HG03066 (cell line): ENCODE measurements around the gene GRXCR1.

Source experiments
- ATAC-seq: cut with Tn5 transposase; IDR thresholded peaks from one replicate; pipeline ENCODE4 v1.9.1; 2021; ENCODE audit warnings: low read depth; ENCODE audit not compliant: unreplicated experiment

GRXCR1 gene

DNA sequence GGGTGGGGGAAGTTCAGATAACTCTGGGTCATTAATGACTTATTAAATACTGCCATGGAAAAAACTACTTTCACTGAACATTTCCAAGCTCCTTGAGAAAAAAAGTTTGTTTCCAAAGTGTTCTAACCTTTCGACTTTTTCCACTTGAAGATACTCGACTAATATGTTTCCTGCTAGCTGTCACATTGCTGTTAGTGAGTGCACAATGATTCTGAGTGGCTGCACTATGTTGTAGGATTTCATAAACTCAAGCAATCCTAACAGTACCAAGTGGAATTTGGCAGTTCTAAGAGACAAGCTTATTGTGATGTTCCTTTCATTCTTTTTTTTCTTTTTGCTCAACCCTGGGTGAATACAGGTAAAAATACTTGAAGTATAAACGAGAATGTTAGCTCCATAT, 33.4 kb downstream of the GRXCR1 start:
- ATAC-seq: no peak

DNA sequence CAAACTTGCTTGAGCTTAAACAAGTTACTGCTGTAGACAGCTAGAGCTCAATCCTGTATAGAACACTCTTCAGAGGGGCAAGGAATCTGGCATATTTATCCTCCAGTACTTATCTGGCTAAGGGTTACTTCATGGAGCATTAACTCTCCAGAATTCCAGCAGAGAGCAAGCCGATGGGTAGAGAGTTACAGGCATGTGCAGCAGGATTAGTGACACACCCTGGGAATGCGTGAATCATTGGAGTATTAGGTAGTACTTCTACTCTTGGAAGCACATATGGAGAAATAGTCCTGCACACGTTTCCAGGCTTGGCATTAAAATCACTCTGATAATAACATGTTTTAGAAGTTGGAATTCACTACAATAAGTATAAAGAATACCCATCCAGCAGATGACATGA, 35.4 kb downstream of the GRXCR1 start:
- no peak for ATAC-seq

DNA sequence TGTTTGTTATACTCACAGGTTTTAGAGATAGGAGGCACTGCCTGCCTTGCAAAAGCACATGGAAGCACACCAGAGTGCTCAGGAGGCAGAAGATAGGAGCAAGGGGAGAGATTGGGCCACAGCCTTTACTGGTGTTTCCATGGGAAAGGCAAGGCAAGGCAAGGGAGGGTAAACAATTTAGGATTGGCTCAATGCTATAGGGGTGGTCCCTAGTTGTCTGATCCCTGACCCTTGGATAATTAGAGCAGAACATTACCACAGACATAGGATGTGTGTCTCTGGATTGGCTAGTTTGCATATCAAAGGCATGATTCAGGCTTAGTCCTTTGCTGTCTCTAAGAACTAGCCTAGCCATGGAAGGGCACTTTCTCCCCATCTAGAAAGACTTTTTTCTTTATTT, 36.1 kb downstream of the GRXCR1 start:
- ATAC-seq: no peak

DNA sequence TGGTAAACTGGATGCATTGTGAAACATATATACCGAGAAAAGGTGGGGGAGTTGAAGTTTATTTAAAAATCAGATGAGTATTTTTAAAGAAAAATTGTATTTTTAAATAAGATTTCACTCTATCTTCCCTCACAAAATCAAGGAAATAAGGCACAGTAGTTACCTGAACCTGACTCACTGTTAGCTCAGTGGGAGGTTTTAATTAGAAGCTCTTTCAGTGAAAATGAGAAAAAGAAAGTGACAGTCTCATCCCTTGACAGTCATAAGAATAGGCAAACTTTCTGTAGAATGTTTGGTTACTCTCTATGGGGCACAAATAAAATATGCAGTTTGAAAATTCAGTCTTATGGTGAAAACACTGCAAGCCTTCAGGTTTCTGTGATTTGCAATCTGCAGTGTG, 49.7 kb downstream of the GRXCR1 start:
- ATAC-seq: no peak

DNA sequence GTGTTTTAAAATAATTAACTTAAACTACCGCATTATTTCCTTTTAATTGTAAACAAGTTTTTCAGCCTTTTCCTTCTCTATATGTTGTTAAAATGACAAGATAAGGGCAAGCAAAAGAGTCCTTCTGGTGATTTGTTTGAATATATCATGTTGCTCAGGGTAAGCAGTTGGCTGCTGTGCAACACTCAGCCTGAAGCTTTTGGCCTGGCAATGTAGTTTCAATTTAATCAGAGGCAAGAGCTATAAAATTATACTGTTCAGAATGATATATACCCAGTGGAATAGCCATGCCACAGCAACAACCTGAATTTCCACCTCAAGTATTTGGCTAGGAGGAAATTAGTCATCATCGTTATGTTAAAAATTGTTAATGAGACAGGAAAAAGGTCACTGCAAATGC, 53.4 kb downstream of the GRXCR1 start:
- no peak for ATAC-seq

DNA sequence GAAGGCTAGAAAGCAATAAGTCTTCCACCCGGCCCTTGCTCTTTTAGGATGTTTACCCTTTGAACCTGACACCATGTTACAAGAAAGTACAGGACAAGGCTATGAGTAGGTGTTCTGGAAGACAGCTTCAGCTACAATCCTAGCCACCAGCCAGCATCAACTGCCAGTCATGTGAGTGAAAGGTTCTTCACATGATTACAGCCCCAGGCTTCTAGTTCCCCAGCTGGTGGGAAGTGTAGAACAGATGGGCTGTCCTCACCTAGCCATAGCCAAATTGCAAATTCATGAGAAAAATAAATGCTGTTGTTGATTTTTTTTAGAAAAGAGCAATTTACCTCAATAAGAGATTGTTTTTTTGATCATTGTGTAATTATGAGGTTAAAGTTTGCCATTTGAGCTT, 60.8 kb downstream of the GRXCR1 start:
- ATAC-seq: no peak

DNA sequence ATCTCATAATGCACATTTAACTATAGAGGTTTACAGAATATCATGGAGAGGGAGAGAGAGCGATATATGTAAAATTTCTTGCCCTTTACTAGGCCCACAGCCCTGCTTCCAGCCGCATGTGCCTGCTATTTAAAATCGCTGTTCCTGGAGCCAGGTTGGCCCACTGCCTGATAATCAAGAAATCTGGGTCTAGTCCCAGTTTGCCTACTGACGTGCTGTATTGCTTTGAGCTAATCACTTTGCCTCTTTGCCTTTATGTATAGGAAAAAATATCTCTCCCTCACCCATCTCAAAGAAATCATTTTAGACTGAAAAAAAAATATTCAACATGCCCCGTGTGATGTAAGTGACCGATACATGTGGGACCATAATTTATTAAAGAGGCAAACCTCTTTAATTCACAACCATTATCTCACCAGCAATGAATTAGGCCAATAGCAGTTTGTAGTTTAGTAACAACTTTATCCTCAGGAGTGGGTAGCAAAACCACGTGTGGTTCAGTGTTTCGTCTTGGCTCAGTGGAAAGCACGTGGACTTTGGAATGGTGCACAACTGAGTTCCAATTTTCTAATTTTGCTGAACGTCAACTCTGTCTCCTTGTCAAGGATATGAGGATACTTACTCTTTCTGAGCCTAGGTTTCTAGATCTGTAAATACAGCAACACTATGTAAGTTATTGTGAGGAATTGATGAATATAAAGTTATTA, 62.6 kb downstream of the GRXCR1 start:
- ATAC-seq: no peak

DNA sequence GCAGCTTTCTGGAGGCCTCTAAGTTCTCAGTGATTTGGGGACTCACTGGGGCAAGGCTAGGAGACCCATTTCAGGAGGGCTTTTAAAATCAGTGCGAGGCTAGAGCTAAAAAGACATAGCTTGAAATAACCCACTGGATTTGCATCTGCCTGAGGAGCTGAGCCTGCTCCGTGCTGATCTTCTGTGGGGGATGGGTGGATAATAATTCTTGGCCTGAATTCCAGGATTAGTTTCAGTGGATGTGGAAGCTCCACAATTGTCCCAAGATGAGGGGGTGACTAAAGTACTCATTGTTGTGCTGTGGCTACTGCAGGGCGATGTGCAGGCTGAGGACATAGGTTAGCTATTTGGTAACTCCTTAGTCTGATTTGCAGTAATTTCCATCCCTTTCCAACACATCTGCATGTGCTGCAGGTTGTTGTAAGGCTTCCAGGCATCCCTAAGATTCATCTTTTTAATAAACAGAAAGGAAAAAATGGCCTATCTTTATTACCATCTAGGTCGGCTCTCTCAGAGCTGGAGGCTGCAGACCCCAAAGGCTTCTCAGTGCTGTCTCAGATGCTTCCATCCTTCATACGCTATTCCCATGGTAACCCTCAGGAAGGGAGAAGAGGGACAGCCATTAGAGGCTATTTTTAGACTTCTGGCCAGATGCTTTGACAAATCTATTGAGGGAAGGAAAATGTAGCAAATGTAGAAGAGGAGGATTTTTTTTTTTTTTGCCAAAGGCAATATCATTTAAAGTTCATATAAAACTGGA, 63.4 kb downstream of the GRXCR1 start:
- no peak for ATAC-seq

DNA sequence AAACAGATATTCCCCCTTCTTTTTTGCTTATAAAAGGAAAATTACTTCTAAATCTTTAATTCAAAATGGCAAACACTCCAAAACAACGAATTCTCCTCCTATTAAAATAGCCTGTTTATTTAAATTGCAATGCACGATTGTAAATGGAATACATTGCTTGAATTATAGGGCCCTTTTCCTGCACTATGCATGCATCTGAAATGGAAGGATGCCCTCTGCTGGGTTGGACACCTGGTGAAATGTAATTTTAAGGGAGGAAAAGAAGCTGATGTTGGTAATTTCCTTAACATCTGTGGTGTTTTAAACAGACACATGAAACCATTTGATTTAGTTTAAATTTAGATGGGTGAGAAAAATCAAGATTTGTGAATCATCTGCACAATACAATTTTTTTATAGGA, 72.8 kb downstream of the GRXCR1 start:
- no peak for ATAC-seq

DNA sequence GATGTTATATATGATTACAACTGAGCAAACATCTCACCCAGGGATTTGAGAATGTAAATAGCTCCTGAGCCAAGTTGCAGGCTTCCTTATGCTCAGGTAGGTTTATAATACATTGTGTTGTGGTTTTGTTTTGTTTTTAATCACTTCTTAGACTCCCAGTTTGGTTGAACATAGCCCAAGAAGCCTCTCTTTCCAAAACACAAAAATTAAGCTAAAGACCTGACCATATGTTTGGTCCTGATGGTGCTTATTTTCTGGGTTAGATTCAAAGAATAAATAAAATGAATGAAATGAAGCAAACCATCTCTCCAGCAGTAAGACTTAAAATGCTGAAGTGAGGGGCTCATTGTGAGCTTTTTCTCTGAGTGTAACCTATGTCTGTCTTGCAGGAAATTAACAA, 93.5 kb downstream of the GRXCR1 start:
- ATAC-seq: no peak

DNA sequence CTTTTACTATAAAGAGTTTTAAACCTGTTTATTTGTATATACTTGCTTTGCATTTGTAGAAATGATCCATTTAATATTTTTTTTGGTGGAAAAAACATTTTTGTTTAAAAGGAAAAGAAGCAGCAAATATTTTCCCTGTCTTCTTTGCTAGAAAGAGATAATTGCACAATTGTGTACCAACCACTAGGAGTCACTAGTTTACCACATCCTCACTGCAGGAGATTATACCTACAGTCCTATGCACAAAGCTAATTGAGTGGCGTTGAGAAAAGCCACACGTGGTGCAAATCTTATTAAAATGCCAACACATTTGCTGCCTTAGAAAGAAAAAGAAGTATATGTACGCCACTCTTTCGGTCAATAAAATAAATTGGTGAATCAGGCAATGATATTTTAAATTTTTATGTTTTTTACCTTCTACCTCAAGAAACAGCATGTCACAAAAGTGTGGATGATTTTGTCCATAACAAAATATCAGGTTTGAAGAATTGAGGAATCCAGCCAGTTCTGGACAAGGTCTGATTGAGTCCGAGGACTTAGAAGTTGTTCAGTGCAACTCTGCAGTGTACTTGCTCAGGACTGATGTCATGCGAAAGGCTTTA, 102.9 kb downstream of the GRXCR1 start:
- ATAC-seq: peak; percentile 81

DNA sequence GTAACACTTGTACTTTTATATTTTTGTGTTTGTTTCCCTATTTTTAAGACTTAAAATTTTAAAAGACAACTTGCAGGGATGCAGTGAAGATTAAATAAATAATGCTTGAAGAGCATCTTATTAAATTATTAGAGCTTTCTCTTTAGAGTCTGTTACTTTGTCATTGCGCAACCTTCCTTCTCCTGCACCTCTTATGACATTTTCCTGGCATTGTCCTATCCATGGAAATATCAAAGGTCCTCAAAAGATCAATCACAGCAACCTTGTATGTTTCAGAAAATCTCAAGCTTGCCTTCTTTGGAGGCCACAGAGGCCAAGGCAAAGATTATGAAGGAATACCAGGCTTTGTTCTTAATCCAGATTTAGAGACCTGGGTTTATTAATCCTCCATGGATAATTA, 116.3 kb downstream of the GRXCR1 start:
- ATAC-seq: no peak

DNA sequence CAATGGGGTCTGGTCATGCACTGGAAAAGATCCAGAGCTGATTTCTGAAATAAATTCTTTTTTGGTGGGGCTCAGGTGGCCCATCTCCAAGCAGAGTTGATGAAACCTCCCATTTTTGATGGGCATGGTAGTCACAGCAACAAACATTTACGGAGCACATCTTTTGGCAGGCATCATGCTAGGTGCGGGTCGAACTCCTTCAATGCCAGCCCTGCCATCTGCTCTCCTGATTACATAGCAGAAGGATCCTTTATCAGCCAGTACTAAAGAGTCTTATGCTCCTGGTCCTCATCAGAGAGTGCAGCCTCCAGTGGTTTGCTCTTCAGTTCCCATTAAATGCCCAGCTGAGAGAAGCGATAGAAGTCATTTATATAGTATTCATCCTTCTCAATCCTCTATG, 121.7 kb downstream of the GRXCR1 start:
- ATAC-seq: no peak

DNA sequence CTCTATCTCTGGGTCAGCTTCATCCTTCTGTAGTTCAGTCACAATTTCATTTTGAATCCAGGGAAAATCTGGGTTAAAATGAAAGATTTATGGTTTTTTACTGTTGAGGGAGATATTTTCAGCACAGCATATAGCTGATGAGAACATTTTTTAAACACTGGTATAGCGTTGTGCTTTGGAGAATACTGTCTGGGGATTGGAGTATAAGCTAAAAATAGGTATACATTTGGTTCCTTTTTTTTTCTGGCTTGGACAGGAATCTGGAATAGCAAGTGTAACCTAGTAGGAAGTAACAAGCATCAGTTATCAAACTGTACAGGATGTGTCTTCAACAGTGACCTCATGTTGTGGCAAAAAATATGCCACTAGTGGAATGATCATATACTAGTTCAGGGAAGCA, 149.1 kb downstream of the GRXCR1 start:
- no peak for ATAC-seq

DNA sequence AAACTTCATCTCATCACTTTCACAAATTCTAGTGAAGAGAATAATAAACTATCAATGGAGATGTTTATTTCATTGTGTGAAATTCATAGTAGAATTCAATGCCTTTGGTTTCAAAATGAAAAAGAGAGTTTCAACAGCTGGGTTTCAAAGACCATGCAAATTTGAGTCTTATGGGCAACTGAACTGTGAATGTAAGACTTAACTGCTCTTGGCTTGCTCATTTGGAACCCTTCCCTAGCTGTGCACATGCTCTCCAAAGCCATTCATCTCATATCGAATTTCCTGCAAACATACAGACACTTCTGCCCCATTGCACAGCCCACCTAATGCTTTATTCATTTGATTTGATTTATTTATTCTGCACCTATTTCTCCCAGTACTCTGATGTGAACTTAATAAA, 154.5 kb downstream of the GRXCR1 start:
- ATAC-seq: no peak

DNA sequence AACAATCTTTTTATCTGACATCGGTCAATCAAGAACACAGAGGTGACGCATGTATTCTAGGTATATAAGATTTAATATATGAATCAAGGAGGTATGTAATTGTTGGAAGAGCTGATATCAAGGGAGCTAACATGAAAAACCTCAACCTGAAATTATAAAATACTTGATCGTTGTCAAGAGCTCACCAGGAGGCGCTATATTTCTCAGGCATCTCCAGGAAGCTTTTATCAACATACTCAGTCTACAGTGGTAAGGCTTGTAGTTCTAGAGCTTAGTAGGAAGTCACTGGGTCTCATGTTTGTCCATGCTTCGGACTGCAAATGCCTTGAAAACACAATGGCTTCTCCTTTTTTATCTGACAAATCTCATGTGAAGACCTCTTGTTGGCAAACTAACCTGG, 156.1 kb downstream of the GRXCR1 start:
- no peak for ATAC-seq

DNA sequence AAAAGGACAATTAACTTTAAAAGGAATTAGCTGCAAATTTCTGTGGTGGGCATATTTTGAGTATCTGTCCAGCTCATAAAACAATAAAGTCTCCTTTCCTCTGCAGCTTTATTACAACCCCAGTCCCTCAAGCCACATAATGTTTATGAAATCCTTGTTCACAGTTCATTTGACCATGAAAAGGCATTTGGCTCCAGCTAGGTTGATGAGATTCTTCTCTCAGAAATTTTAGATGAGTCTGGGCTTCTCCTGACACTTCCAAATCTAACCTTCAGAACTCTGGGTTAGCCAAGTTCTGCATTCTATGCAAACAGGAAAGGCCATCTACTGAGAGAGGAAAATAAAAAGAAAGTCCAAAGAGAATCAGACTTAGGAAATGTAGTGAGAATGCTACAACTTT, 156.8 kb downstream of the GRXCR1 start:
- no peak for ATAC-seq

DNA sequence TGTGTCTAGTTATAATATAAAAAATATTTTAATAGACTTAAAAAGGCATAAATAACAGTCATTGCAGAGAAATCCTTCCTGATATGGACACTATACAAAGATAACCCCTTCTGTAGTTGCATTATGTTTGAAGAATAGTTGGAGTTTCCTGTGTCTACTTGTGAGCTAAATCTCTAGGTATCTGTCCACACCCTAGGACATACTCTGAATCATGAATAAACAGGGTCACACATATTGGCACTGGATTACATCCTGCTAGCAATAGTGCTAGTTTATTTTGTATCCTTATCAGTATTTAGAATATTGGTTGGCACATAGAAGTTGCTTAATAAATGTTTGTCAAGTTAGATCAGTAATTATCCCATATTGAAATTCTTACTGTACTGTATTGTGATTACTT, 173.9 kb downstream of the GRXCR1 start:
- ATAC-seq: no peak

DNA sequence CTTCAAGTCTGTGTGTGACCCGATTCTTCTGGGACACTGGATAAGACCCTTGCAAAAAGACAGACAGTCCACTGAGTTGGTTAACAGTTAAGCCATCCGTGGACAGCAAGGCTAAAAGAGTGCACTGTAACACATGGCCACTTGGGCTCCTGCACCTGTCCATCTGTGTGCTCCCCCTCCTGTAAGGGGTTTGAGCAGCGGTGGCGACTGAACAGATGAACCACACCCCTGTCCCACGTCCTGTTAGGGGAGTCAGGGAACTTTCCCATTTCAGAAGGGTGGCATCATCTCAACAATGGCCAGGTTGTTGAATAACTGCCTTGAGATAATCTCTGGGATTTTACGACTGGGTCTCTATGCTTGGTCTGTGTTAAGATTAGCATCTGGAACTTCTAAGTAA, 178.6 kb downstream of the GRXCR1 start:
- no peak for ATAC-seq
